Colonic mucosa (tissue), 4 donors: ENCODE data around the gene SOX12. TPM values are rescaled to one million over a fixed set of nuclear protein-coding genes. Genes with fewer than 3 reads are reported as not detected.

Source experiments
- DNase-seq: peaks from one replicate; pipeline ENCODE4 v3.0.0-alpha.2; 2020
- H3K27ac ChIP-seq: fragments of 200-600 bp; one replicate; pipeline ENCODE4 v1.8.0; 2021
- H3K27me3 ChIP-seq: fragments of 200-600 bp; one replicate; pipeline ENCODE4 v1.8.0; 2021
- H3K36me3 ChIP-seq: fragments of 200-600 bp; one replicate; pipeline ENCODE4 v1.8.0; 2021
- H3K4me1 ChIP-seq: fragments of 200-600 bp; one replicate; pipeline ENCODE4 v1.8.0; 2021; ENCODE audit warnings: mild to moderate bottlenecking
- H3K4me3 ChIP-seq: fragments of 200-600 bp; one replicate; pipeline ENCODE4 v1.8.0; 2021
- H3K9ac ChIP-seq, 2 donors: one replicate each; pipeline ENCODE4 v1.7.0; 2013; ENCODE audit warnings: control low read depth in 2 of 2, low read depth in 2 of 2, low read length in 2 of 2
- H3K9me3 ChIP-seq: fragments of 200-600 bp; one replicate; pipeline ENCODE4 v1.8.0; 2021
- CTCF ChIP-seq: fragments of 200-600 bp; IDR thresholded peaks from one replicate; pipeline ENCODE4 v1.8.0; 2022; ENCODE audit warnings: antibody characterized with exemption, mild to moderate bottlenecking
- intact Hi-C: fragments of 100-400 bp; cut with DNase I; formaldehyde crosslinking; loops from one replicate; pipeline ENCODE4 v1.14.1; 2022
- total RNA-seq, 2 donors: library from RNA; stranded (reverse); fragmentation: NEBNext Ultra II Directional in 1 of 2; extraction: Animal tissue kit (Norgen Biotek cat#: 25700) in 1 of 2; gene quantifications; one replicate each; pipeline ENCODE4 v1.2.1, GENCODE V29; 2021
- donor health status: healthy.
- donor health status: DM: no; HTN: no; CAD: no.
- donor health status: DM: no; HTN: no; CAD: no.

The SOX12 gene
- total RNA-seq, 2 donors from 2014 or later = 5.0 to 7.5 TPM

DNA sequence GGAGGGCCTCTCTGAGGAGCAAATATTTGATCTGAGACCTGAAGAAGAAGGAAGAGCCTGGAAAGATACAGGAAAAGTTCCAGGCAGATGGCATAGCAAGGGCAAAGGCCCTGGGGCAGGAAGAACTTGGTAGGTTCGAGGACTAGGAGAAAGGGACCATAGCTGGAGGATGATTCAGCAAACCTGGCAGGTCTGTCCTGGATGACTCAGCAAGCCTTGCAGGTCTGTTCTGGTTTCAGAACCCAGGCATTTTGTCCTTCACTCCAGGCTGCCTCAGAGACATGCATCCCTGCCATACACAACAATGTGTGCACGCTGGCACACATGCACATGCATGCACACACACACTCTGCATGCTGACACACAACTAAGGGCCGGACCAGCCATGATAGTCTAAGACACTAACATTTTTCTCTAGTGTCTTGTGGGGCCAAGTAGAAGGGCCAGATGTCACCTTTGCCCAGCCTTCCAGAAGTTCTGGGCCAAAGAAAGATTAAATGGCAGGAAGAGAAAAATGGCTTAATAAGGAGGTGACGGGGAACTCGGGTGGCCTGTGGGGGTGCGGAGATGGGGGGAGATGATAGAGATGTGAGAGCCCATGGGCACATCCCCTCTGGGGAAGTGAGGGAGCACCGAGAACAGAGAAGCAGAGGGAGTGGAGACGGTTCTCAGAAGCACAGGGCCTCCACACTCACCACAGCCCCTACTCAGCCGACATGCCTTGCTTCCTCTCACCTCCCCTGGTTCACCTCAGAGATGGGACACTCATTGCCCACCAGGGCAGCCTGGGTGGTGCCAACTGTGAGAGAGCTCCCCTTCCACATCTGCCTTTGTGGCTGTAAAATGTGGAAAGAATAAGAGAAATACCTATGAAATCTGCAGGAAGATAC lies 39.8 kb downstream of the SOX12 start:
- intact Hi-C loops = no loop called here
- H3K27me3 ChIP-seq = no peaks in the 10 kb centered on the region
- H3K4me1 ChIP-seq = no peaks in the 10 kb centered on the region
- no peak for TF ChIP-seq CTCF
- H3K27ac ChIP-seq = no peak overlapping the region
- no peaks in the 10 kb centered on the region for H3K36me3 ChIP-seq
- DNase-seq = no peak
- no peaks in the 10 kb centered on the region for H3K9me3 ChIP-seq
- no peak overlapping the region for H3K9ac ChIP-seq
- no peak overlapping the region for H3K4me3 ChIP-seq

GRCh38 chr20:366041-366718 lies 40.8 kb downstream of the SOX12 start:
- Histone ChIP-seq H3K27ac (no peak overlapping the region), H3K36me3 (no peaks in the 10 kb centered on the region), H3K27me3 (no peaks in the 10 kb centered on the region), H3K4me3 (no peak overlapping the region), H3K9me3 (no peaks in the 10 kb centered on the region), H3K9ac (no peak overlapping the region), H3K4me1 (no peaks in the 10 kb centered on the region)
- no peak for TF ChIP-seq CTCF
- no peak for DNase-seq
- intact Hi-C loops = no loop called here

DNA sequence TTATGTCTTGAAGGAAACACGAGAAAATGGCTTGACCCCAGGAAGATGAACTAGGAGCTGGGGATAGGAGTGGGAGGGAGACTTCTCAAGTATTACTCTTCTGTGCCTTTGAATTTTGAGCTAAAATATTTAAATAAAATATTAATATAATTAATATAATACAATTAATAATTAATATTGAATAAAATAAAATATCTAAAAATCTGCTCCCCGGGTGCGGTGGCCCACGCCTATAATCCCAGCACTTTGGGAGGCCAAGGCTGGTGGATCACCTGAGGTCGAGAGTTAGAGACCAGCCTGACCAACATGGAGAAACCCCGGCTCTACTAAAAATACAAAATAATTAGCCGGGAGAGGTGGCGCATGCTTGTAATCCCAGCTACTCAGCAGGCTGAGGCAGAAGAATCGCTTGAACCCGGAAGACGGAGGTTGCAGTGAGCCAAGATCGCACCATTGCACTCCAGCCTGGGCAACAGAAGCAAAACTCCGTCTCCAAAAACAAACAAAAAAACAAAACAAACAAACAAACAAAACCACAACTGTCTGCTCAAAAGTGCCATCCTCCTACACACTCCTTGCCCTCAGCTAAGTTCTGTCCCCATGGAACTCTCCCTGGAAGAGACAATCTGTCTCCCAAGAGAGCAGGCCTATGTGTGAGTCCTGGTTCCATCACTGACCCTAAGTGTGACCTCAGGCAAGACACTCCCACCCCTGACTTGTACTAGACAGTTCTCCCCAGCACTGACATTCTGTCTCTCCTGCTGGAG lies 41.5 kb downstream of the SOX12 start:
- TF ChIP-seq CTCF = no peak
- Histone ChIP-seq H3K9ac (no peak overlapping the region), H3K9me3 (no peaks in the 10 kb centered on the region), H3K27me3 (no peaks in the 10 kb centered on the region), H3K4me1 (peaks cover 4% of the 10 kb centered on the region), H3K4me3 (no peak overlapping the region), H3K36me3 (no peaks in the 10 kb centered on the region), H3K27ac (no peak overlapping the region)
- intact Hi-C loops = no loop called here
- no peak for DNase-seq

DNA sequence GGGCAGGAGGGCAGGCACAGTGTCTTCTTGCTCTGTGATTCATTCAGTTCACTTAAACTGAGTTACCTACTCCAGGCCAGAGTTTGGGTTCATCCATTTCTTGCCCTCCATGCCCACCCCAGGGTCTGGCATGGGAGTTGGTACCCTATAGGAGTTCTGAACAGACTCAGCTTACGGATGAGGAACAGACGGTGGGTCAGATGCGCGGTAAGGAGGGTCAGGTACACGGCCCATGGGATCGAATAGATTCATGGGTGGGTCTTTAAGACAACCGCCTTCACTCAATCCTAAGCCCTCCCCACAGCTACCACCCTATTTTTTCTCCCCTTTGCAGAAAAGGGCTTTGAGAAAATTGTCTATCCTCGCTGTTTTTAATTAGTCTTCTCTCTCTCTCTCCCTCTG lies 42.1 kb downstream of the SOX12 start:
- no peak for TF ChIP-seq CTCF
- no peak overlapping the region for H3K27ac ChIP-seq
- H3K27me3 ChIP-seq = no peaks in the 10 kb centered on the region
- H3K4me1 ChIP-seq = peaks cover 4% of the 10 kb centered on the region
- no peak for DNase-seq
- H3K9me3 ChIP-seq = no peaks in the 10 kb centered on the region
- intact Hi-C loops = no loop called here
- no peak overlapping the region for H3K9ac ChIP-seq
- H3K36me3 ChIP-seq = no peaks in the 10 kb centered on the region
- no peak overlapping the region for H3K4me3 ChIP-seq

DNA sequence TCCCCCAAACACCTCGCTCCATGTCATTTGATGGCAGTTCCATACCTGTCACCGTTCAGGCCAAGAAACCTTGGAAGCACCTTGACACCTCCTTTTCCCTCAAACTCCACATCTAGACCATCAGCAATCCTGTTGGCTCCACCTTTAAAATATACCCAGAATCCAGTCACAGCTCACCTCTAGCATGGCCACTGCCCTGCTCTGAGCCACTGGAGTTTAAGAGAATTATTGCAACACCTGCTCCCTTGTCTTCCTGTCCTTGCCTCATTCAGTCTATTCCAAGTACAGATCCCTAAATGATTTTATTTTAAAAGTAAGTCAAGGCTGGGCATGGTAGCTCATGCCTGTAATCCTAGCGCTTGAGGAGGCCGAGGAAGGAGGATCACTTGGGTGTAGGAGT lies 43.6 kb downstream of the SOX12 start:
- Histone ChIP-seq H3K27me3 (no peaks in the 10 kb centered on the region), H3K9me3 (no peaks in the 10 kb centered on the region), H3K27ac (no peak overlapping the region), H3K36me3 (no peaks in the 10 kb centered on the region), H3K9ac (no peak overlapping the region), H3K4me1 (peaks cover 4% of the 10 kb centered on the region), H3K4me3 (no peak overlapping the region)
- no peak for DNase-seq
- TF ChIP-seq CTCF = no peak
- intact Hi-C loops = no loop called here
